GM13977 (cell line): ENCODE measurements around the gene ZNF169.
"Not testable (repeated sequence)": the region's sequence is repeated elsewhere in the genome, so short reads cannot be mapped to it uniquely, and the experiment has no call there.

Experiments
- DNase-seq: peaks from one replicate; pipeline ENCODE4 v3.0.0; 2012; ENCODE audit warnings: low spot score
- in situ Hi-C: fragments of 300-500 bp; cut with MboI; formaldehyde crosslinking; loops from one replicate; pipeline ENCODE4 v1.12.0; 2022; ENCODE audit warnings: low sequenced_read_pairs, low pct_unique_long_range_greater_than_20kb, mixed read lengths, inconsistent platforms; ENCODE audit not compliant: unreplicated experiment

The ZNF169 gene

GRCh38 chr9:94322342-94322940, 63.3 kb downstream of the ZNF169 start:
- in situ Hi-C loops, DNase-seq: not testable (repeated sequence)

DNA sequence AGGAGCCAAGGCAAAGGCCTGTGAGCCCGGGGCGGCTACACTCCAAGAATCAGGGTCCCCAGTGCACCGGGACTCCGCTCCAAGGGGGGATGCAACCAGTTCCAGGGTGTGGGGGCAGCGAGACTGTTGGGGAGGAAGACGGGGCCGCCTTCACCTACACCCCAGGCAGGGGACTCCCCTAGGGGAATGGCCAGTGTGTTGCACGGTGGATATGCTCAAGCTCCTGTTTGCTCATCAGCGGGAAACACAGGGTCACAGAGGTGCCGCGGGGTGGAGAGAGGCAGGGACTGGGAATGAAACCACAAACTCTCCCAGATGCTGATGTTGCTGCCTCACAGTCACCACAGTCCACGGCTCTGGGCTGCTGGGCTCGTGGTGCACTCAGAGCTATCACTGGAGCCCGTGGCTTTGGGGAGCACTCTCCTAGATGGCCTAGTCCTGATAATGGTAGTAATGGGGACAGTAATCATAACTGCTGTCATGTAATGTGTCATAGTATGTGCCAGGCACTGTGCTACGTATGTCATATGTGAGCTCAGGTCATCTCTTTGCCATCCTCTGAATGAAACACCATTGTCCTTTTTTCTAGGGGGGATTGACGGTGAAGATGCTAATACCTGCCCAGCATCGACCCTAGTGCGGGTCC, 64.2 kb downstream of the ZNF169 start:
- DNase-seq, in situ Hi-C loops: not testable (repeated sequence)

DNA sequence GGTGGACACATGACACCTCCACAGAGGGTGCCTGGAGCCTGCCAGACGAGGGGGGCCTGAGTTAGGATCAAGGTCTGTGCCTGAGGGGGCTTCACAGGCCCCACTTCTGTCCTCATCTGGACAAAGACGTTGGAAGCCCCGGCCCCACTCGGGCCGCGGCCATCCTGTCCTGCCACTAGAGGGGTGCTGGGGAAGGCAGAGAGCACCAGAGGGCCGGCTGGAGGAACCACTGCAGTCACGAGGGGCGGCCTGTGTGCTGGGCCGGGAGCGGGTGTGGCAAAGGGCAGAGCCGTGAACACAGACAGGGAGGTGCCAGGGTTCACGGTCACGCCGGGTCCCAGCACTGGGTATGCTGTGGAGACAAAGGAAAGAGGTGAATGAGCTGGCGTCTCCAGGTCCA, 66.5 kb downstream of the ZNF169 start:
- DNase-seq, in situ Hi-C loops: not testable (repeated sequence)

DNA sequence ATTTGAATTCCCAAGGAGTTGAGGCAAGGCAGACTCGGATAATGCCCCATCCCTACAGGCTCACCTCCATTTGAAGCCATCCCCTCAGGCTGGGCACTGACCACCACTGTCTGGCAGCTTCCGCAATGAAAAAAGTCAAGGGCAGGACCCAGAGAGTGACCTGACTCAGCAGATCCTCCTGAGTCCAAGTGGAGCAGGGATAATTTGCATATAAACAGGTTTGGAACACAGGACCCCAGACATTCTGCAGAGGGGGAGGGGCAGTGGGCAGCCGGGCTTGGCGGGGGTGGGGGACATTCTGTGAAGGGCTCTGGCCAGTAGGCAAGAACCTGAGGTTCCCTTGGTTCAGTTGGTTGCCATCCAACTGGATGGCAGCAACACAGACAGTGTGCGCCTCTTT, 69.4 kb downstream of the ZNF169 start, which contains the start of gene NUTM2F:
NUTM2F (minus strand) TSS at position 101 of the 400 bp plus-strand sequence; CDS start at position 80, 21 bp downstream.
- DNase-seq, in situ Hi-C loops: not testable (repeated sequence)

- in situ Hi-C loops, DNase-seq: not testable (repeated sequence)
Measured at GRCh38 chr9:94336445-94336844, 77.3 kb downstream of the ZNF169 start.

- in situ Hi-C loops, DNase-seq: not testable (repeated sequence)
Measured at GRCh38 chr9:94338723-94339122, 79.6 kb downstream of the ZNF169 start.

- in situ Hi-C loops, DNase-seq: not testable (repeated sequence)
Measured at GRCh38 chr9:94339657-94340056, 80.6 kb downstream of the ZNF169 start.

DNA sequence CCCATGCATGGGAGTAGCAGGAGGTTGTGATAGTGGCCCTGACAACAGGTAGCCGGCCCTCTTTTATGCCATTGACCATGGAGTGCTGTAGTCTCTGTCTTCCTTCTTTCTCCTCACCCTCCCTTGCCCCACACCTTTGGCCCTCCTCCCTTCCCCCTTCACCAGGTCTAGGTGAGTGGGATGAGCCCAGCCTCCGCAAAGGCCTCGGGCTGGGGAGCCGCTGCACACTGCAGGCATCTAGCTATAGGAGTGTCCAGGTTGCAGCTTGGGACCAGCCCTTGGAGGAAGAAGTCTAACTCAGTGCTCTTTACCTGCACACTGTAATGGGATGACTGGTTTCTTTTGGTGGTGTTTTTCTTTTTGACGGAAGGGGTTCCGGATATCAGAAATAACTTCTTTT, 81.7 kb downstream of the ZNF169 start:
- DNase-seq, in situ Hi-C loops: not testable (repeated sequence)

DNA sequence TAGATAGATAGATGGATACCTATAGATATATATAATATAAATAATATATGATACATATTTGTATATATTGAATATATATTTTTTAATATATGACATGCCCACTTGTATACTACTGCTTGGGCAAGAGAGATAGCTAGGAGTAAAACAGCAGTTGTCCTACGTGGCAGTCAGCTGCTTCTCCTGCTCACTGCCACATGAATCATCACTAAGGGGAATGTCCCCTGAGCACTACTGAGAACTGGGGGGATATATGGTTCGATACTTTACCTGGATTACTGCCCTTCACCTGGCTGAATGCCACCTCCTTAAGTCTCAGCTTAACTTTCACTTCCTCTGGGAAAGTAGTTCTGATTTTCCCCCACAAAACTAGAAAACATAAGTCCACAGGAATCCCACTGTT, 82.6 kb downstream of the ZNF169 start:
- DNase-seq, in situ Hi-C loops: not testable (repeated sequence)

- in situ Hi-C loops, DNase-seq: not testable (repeated sequence)
Measured at GRCh38 chr9:94347451-94347850, 88.4 kb downstream of the ZNF169 start.

- in situ Hi-C loops, DNase-seq: not testable (repeated sequence)
Measured at GRCh38 chr9:94348754-94349153, 89.7 kb downstream of the ZNF169 start.
